IMR-90 (cell line): ENCODE results near the gene CPSF7. TPM values are rescaled to one million over a fixed set of nuclear protein-coding genes. Genes with fewer than 3 reads are reported as not detected.

Experiments
- ATAC-seq: fragments of 200-7000 bp; cut with Tn5 transposase; 2 replicates; pipeline ENCODE4 v1.9.1; 2020; ENCODE audit warnings: low read depth, mild to moderate bottlenecking, moderate library complexity
- BruUV-seq: library from RNA; stranded (reverse); fragments of 400-500 nt; replicated peaks from 2 replicates; lab custom pipeline; 2021; lab: Mats Ljungman, UMichigan
- CTCF ChIA-PET: fragments of 300-600 bp; formaldehyde crosslinking; extraction: SDS; loops from one replicate; lab custom pipeline; 2021; ENCODE audit warnings: antibody characterized with exemption; lab: Yijun Ruan, JAX
- POLR2A ChIA-PET: fragments of 300-600 bp; sonication (Branson Sonifier 250); formaldehyde crosslinking; loops from one replicate; lab custom pipeline; 2022; ENCODE audit warnings: antibody characterized with exemption; ENCODE audit not compliant: unreplicated experiment; lab: Charles Lee
- DNase-seq: peaks from one replicate; pipeline ENCODE4 v3.0.0; 2013
- H2AFZ ChIP-seq: replicated peaks from 2 replicates; pipeline ENCODE3; 2013; ENCODE audit warnings: low read length, mild to moderate bottlenecking; ENCODE audit not compliant: poor library complexity
- H2AK5ac ChIP-seq: 2 replicates; pipeline ENCODE4 v1.6.1; 2013; ENCODE audit warnings: low read depth, low read length, inconsistent platforms
- H2AK9ac ChIP-seq: replicated peaks from 2 replicates; pipeline ENCODE3; 2013; ENCODE audit warnings: mild to moderate bottlenecking, low read depth, low read length, moderate library complexity; ENCODE audit not compliant: poor library complexity
- H2BK120ac ChIP-seq: 2 replicates; pipeline ENCODE4 v1.6.1; 2013; ENCODE audit warnings: low read depth, low read length, inconsistent platforms
- H2BK15ac ChIP-seq: 3 replicates; pipeline ENCODE4 v1.6.1; 2013; ENCODE audit warnings: low read depth, low read length, inconsistent platforms
- H2BK20ac ChIP-seq: 2 replicates; pipeline ENCODE4 v1.6.1; 2013; ENCODE audit warnings: low read depth, mild to moderate bottlenecking, inconsistent platforms, low read length, moderate library complexity
- H2BK5ac ChIP-seq: 2 replicates; pipeline ENCODE4 v1.6.1; 2013; ENCODE audit warnings: mild to moderate bottlenecking, low read depth, low read length, inconsistent platforms; ENCODE audit not compliant: poor library complexity, severe bottlenecking
- H3K14ac ChIP-seq: replicated peaks from 2 replicates; pipeline ENCODE4 v1.6.1; 2013; ENCODE audit warnings: low read depth, low read length, inconsistent platforms
- H3K18ac ChIP-seq: 2 replicates; pipeline ENCODE4 v1.6.1; 2013; ENCODE audit warnings: low read depth, low read length, control low read depth
- H3K23ac ChIP-seq: 2 replicates; pipeline ENCODE4 v1.6.1; 2013; ENCODE audit warnings: low read depth, low read length, inconsistent platforms
- H3K27ac ChIP-seq: 2 replicates; pipeline ENCODE4 v1.5.1; 2013; ENCODE audit warnings: mild to moderate bottlenecking, control low read depth, low read length; ENCODE audit not compliant: insufficient read depth
- H3K27me3 ChIP-seq: 2 replicates; pipeline ENCODE4 v1.6.1; 2013; ENCODE audit warnings: low read length; ENCODE audit not compliant: control insufficient read depth, insufficient read depth
- H3K36me3 ChIP-seq: 2 replicates; pipeline ENCODE4 v1.6.1; 2013; ENCODE audit warnings: low read length, mixed read lengths; ENCODE audit not compliant: control insufficient read depth, insufficient read depth
- H3K4ac ChIP-seq: 2 replicates; pipeline ENCODE4 v1.6.1; 2013; ENCODE audit warnings: low read depth, low read length, inconsistent platforms
- H3K4me1 ChIP-seq: 2 replicates; pipeline ENCODE4 v1.6.1; 2013; ENCODE audit warnings: low read length, mixed read lengths; ENCODE audit not compliant: control insufficient read depth, insufficient read depth
- H3K4me2 ChIP-seq: 2 replicates; pipeline ENCODE4 v1.6.1; 2013; ENCODE audit warnings: low read depth, mild to moderate bottlenecking, control low read depth, low read length, moderate library complexity
- H3K4me3 ChIP-seq: 2 replicates; pipeline ENCODE4 v1.5.1; 2013; ENCODE audit warnings: low read depth, mild to moderate bottlenecking, control low read depth, low read length, moderate library complexity; ENCODE audit not compliant: insufficient read depth
- H3K56ac ChIP-seq: 2 replicates; pipeline ENCODE4 v1.6.1; 2013; ENCODE audit warnings: low read length, inconsistent platforms; ENCODE audit not compliant: insufficient read depth; ENCODE audit errors: extremely low read depth
- H3K79me1 ChIP-seq, 2 experiments: 2 replicates each; pipeline ENCODE4 v1.6.1; 2013; ENCODE audit warnings: low read length in 2 of 2, inconsistent platforms in 1 of 2, low read depth in 1 of 2
- H3K9ac ChIP-seq: 2 replicates; pipeline ENCODE4 v1.6.1; 2013; ENCODE audit warnings: low read depth, low read length, control low read depth
- H3K9me1 ChIP-seq: 2 replicates; pipeline ENCODE4 v1.6.1; 2013; ENCODE audit warnings: low read length, inconsistent platforms; ENCODE audit not compliant: insufficient read depth
- H3K9me3 ChIP-seq: 2 replicates; pipeline ENCODE4 v1.6.1; 2013; ENCODE audit warnings: low read length; ENCODE audit not compliant: control insufficient read depth, insufficient read depth
- H4K20me1 ChIP-seq: 2 replicates; pipeline ENCODE4 v1.6.1; 2013; ENCODE audit warnings: low read length, inconsistent platforms; ENCODE audit not compliant: insufficient read depth
- H4K5ac ChIP-seq: 2 replicates; pipeline ENCODE4 v1.6.1; 2013; ENCODE audit warnings: mild to moderate bottlenecking, low read depth, low read length, control low read depth
- H4K8ac ChIP-seq, 2 experiments: 2 replicates each; pipeline ENCODE4 v1.6.1; 2013; ENCODE audit warnings: low read depth in 2 of 2, low read length in 2 of 2, control low read depth in 1 of 2, inconsistent platforms in 1 of 2
- H4K91ac ChIP-seq: 2 replicates; pipeline ENCODE4 v1.6.1; 2013; ENCODE audit warnings: low read depth, low read length, inconsistent platforms; ENCODE audit not compliant: insufficient read depth
- CEBPB ChIP-seq: IDR thresholded peaks from 2 replicates; pipeline ENCODE4 v1.6.1; 2012; ENCODE audit warnings: low read depth, low read length, improper control_type of control experiment
- MAZ ChIP-seq: IDR thresholded peaks from 2 replicates; pipeline ENCODE4 v1.6.1; 2012; ENCODE audit warnings: low read depth, mild to moderate bottlenecking, low read length, improper control_type of control experiment, moderate library complexity, borderline replicate concordance
- NFE2L2 ChIP-seq: fragments of 150-350 bp; IDR thresholded peaks from 2 replicates; pipeline ENCODE4 v1.6.1; 2016; ENCODE audit warnings: low read depth, mild to moderate bottlenecking, low read length
- WGBS, 2 experiments: methylation state at CpG; one replicate each; pipeline versions ENCODE4 v1.1.5 to v1.1.7; 2013; ENCODE audit warnings: missing lambda C conversion rate in 2 of 2; ENCODE audit not compliant: insufficient read length in 1 of 2; ENCODE audit errors: extremely low coverage in 2 of 2; 5-methylcytosine and 5-hydroxymethylcytosine counted together
- dilution Hi-C: fragments of 300-500 bp; cut with HindIII; formaldehyde crosslinking; loops from one replicate; pipeline ENCODE4 v1.14.3; 2018; ENCODE audit warnings: low sequenced_read_pairs; ENCODE audit not compliant: unreplicated experiment
- in situ Hi-C: fragments of 300-500 bp; cut with MboI; formaldehyde crosslinking; loops from 3 replicates; pipeline ENCODE4 v1.14.3; 2019; ENCODE audit warnings: low sequenced_read_pairs, inconsistent platforms, mixed read lengths
- intact Hi-C: fragments of 100-400 bp; cut with micrococcal nuclease; formaldehyde crosslinking; loops from 2 replicates; pipeline ENCODE4 v1.10.0; 2022
- polyA plus RNA-seq, 3 experiments: library from polyadenylated mRNA; depleted of rRNA; stranded (reverse); fragments of >200 nt; gene quantifications; 2 replicates each; pipeline ENCODE4 v1.2.3, GENCODE V29; 2012; ENCODE audit warnings: low replicate concordance in 1 of 3
- total RNA-seq: library from RNA; depleted of rRNA; stranded (reverse); fragments of >200 nt; gene quantifications from 2 replicates; pipeline ENCODE4 v1.2.3, GENCODE V29; 2012

Gene CPSF7
- total and polyA plus RNA-seq, 2 of the 4 experiments (the other 2 are of a cell fraction), result 9.5 to 55.2 TPM

DNA sequence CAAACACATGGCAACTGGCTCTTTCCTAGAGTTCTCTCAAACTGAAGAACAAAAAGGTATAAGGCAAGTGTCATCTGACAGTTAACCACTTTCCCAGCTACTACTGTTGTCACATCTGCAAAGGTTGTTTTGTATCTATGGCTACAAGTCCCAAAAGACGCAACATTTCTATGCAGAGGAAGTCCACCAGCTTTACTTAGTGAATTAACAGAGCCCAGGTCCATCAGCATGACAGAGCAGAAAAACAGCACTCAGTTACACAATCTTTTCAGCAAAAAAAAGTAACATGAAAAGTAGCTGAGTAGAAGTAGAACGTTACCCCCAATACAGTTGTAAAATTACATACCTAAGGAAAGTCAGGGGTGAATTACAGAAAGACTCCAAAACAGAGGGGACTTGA is 12.1 kb downstream of the CPSF7 start:
- Histone ChIP-seq H3K27me3 (no peaks in the 10 kb centered on the region), H2AK9ac (no peak overlapping the region), H3K9me1 (no peaks in the 10 kb centered on the region), H3K4ac (no peak overlapping the region), H4K5ac (no peak overlapping the region), H2BK15ac (no peak overlapping the region), H2AK5ac (no peak overlapping the region), H3K56ac (no peak overlapping the region), H3K9ac (no peak overlapping the region), H2BK20ac (no peak overlapping the region), H2BK120ac (no peak overlapping the region), H3K79me1 (peaks cover 21 to 40% of the 10 kb centered on the region in 2 experiments), H4K8ac (no peak overlapping the region), H3K18ac (no peak overlapping the region), H3K4me3 (no peak overlapping the region), H4K91ac (no peak overlapping the region), H3K4me1 (no peaks in the 10 kb centered on the region), H4K20me1 (peaks cover 34% of the 10 kb centered on the region), H3K9me3 (no peaks in the 10 kb centered on the region), H2BK5ac (no peak overlapping the region), H3K4me2 (no peak overlapping the region), H3K23ac (no peak overlapping the region), H3K14ac (no peak overlapping the region), H2AFZ (no peak overlapping the region), H3K27ac (no peak overlapping the region), H3K36me3 (peaks cover 68% of the 10 kb centered on the region)
- POLR2A ChIA-PET, result no interaction called here
- dilution Hi-C loops, result no loop called here
- no CpG with 5 or more reads among the region's 2 CpGs for WGBS, 2 experiments
- no TSS peak for BruUV-seq
- in situ Hi-C loops, result no loop called here
- CTCF ChIA-PET, result interaction anchor here (1.0 kb wide), 1 partner anchor 18 kb away, joined by 5 read pairs; no protein-coding TSS in a partner anchor
- intact Hi-C loops, result no loop called here
- DNase-seq, result peak; percentile 30
- peak; percentile 45 for ATAC-seq
- TF ChIP-seq MAZ, result no peak
- TF ChIP-seq NFE2L2, result peak; percentile 86
- peak; percentile 19; the same call in 1 of the 2 replicates for TF ChIP-seq CEBPB
